AG04450 (cell line): ENCODE data around the gene SNRPD3. TPM values are rescaled to one million over a fixed set of nuclear protein-coding genes. Genes with fewer than 3 reads are reported as not detected.

ENCODE experiments used
- CTCF ChIA-PET: fragments of 300-600, 350-600 bp; formaldehyde crosslinking; extraction: SDS; loops from one replicate; lab custom pipeline; 2022; ENCODE audit warnings: antibody characterized with exemption, inconsistent platforms; lab: Charles Lee
- POLR2A ChIA-PET: fragments of 350-600 bp; formaldehyde crosslinking; extraction: SDS; loops from one replicate; lab custom pipeline; 2021; ENCODE audit warnings: antibody characterized with exemption, inconsistent platforms; lab: Yijun Ruan, JAX
- DNase-seq: peaks from one replicate; pipeline ENCODE4 v3.0.0-alpha.2; 2011; ENCODE audit warnings: low read depth, low spot score
- H3K27ac ChIP-seq: one replicate; pipeline ENCODE4 v1.5.1; 2012; ENCODE audit warnings: low read depth, low read length, control low read depth
- H3K27me3 ChIP-seq: one replicate; pipeline ENCODE4 v1.6.0; 2012; ENCODE audit warnings: low read length; ENCODE audit not compliant: control insufficient read depth, insufficient read depth
- H3K4me3 ChIP-seq: 2 replicates; pipeline ENCODE4 v1.5.1; 2011; ENCODE audit warnings: mild to moderate bottlenecking, low read depth, low read length, control low read depth
- H3K9me3 ChIP-seq: 2 replicates; pipeline ENCODE4 v1.5.1; 2012; ENCODE audit warnings: low read length; ENCODE audit not compliant: control insufficient read depth, insufficient read depth
- CTCF ChIP-seq: IDR thresholded peaks from 2 replicates; pipeline ENCODE4 v1.5.1; 2011; ENCODE audit warnings: low read depth, low read length, control low read depth, inconsistent platforms
- polyA minus RNA-seq: library from RNA; depleted of rRNA, polyadenylated mRNA; stranded (reverse); fragments of >200 nt; gene quantifications from 2 replicates; pipeline ENCODE4 v1.2.3, GENCODE V29; 2011; rRNA and poly(A)+ RNA removed
- polyA plus RNA-seq: library from polyadenylated mRNA; depleted of rRNA; stranded (reverse); fragments of >200 nt; gene quantifications from 2 replicates; pipeline ENCODE4 v1.2.3, GENCODE V29; 2011; rRNA removed

SNRPD3 gene
- 187 and 238 TPM in 2 replicates for polyA plus RNA-seq
- 161 and 210 TPM in 2 replicates for polyA minus RNA-seq

GRCh38 chr22:24555165-24556039 lies at the start of gene SNRPD3:
TSS of gene SNRPD3 (plus strand) at chr22:24555999. CDS start at chr22:24557675, 1,676 bp downstream.
- peak; percentile 37 for TF ChIP-seq CTCF
- no peaks in the 10 kb centered on the region for H3K27me3 ChIP-seq
- H3K9me3 ChIP-seq, result no peaks in the 10 kb centered on the region; the same call in 1 of the 2 replicates
- POLR2A ChIA-PET, result interaction anchor here (0.6 to 2.8 kb wide), 10 partner anchors 9 to 391 kb away, joined by 3 to 8 read pairs (median 4); partner anchors contain the start of gene ADORA2A
- DNase-seq, result peak; percentile 97
- H3K4me3 ChIP-seq, result peak within 1 kb of the TSS; percentile 96
- peak within 1 kb of the TSS; percentile 92 for H3K27ac ChIP-seq
- CTCF ChIA-PET, result no interaction called here

- ChIA-PET CTCF (interaction anchor here (1.2 kb wide), 1 partner anchor 84 kb away, joined by 5 read pairs; no protein-coding TSS in a partner anchor), POLR2A (no interaction called here)
- Histone ChIP-seq H3K9me3 (no peaks in the 10 kb centered on the region), H3K4me3 (no peak overlapping the region), H3K27me3 (no peaks in the 10 kb centered on the region), H3K27ac (no peak overlapping the region)
- DNase-seq, result no peak
- no peak for TF ChIP-seq CTCF
Observed at GRCh38 chr22:24506802-24507438, 48.9 kb upstream of the SNRPD3 start.

GRCh38 chr22:24507716-24508115 lies 48.1 kb upstream of the SNRPD3 start:
- DNase-seq, result no peak
- ChIA-PET POLR2A (no interaction called here), CTCF (interaction anchor here (1.2 kb wide), 1 partner anchor 85 kb away, joined by 5 read pairs; no protein-coding TSS in a partner anchor)
- no peak for TF ChIP-seq CTCF
- Histone ChIP-seq H3K4me3 (no peak overlapping the region), H3K27me3 (no peaks in the 10 kb centered on the region), H3K9me3 (no peaks in the 10 kb centered on the region), H3K27ac (no peak overlapping the region)

- H3K27ac ChIP-seq, result no peak overlapping the region
- ChIA-PET POLR2A (no interaction called here), CTCF (interaction anchor here (0.6 to 1.1 kb wide), 3 partner anchors 61 to 246 kb away, joined by 4 to 9 read pairs (median 5); no protein-coding TSS in a partner anchor)
Observed at GRCh38 chr22:24510637-24511625, 44.9 kb upstream of the SNRPD3 start.

More at GRCh38 chr22:24510637-24511625, 44.9 kb upstream of the SNRPD3 start:
- TF ChIP-seq CTCF, result no peak
- no peak overlapping the region for H3K4me3 ChIP-seq
- H3K9me3 ChIP-seq, result no peaks in the 10 kb centered on the region
- peaks cover 7% of the 10 kb centered on the region for H3K27me3 ChIP-seq
- no peak for DNase-seq
